ENCODE results near the gene BCORL1.

The BCORL1 gene

DNA sequence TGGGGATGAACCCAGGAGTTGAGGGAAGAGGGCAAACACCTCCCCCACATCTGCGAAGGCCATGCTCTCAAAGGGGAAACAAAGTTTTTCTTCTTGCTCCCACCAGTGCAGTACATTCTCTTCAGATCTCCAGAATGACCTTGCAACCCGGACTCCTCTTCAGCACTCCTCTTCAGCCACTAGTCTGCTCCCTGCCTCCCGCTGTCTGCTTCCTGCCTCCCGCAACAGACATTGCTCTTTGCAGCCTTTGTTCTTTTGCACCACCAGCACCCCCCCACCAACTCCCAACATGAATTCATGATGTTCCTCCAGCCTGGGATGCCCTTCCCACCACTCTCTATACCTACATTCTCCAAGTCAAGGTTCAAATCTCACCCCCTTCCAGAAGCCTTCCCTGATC, 44.4 kb upstream of the BCORL1 start:
- no peak for DNase-seq (ENCODE audit: low spot score)
- Histone ChIP-seq H3K4me3 (no peak overlapping the region), H3K27ac (no peak overlapping the region)
- TF ChIP-seq, protein P1, sequence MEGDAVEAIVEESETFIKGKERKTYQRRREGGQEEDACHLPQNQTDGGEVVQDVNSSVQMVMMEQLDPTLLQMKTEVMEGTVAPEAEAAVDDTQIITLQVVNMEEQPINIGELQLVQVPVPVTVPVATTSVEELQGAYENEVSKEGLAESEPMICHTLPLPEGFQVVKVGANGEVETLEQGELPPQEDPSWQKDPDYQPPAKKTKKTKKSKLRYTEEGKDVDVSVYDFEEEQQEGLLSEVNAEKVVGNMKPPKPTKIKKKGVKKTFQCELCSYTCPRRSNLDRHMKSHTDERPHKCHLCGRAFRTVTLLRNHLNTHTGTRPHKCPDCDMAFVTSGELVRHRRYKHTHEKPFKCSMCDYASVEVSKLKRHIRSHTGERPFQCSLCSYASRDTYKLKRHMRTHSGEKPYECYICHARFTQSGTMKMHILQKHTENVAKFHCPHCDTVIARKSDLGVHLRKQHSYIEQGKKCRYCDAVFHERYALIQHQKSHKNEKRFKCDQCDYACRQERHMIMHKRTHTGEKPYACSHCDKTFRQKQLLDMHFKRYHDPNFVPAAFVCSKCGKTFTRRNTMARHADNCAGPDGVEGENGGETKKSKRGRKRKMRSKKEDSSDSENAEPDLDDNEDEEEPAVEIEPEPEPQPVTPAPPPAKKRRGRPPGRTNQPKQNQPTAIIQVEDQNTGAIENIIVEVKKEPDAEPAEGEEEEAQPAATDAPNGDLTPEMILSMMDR (IDR thresholded peaks at IDR 0.05), result no peak

GRCh38 chrX:129939986-129940385, 42.4 kb upstream of the BCORL1 start:
- H3K4me3 ChIP-seq, result no peak overlapping the region
- no peak for DNase-seq (ENCODE audit: low spot score)
- H3K27ac ChIP-seq, result no peak overlapping the region
- TF ChIP-seq, protein P1 (IDR thresholded peaks at IDR 0.05), result no peak

DNA sequence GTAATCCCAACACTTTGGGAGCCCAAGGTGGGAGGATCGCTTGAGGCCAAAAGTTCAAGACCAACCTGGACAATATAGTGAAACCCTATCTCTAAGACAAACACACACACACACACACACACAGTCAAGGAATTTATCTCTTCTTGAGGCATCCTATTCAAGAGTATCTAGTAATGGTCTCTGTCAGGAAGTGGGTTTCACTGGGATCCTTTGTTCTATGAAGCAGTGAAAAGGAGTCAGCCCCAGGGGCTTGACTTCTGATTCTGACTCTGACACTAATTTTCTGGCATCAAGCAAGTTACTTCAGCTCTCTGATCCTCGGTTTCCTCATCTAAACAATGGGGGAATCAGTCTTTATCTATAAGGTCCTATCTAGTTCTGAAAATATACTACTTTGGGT, 41.7 kb upstream of the BCORL1 start:
- no peak for DNase-seq (ENCODE audit: low spot score)
- TF ChIP-seq, protein P1 (IDR thresholded peaks at IDR 0.05), result no peak

GRCh38 chrX:129945131-129945530, 37.3 kb upstream of the BCORL1 start:
- DNase-seq (ENCODE audit: low spot score), result no peak
- H3K27ac ChIP-seq, result no peak overlapping the region
- no peak overlapping the region for H3K4me3 ChIP-seq
- TF ChIP-seq, protein P1 (IDR thresholded peaks at IDR 0.05), result no peak

More for the DNA sequence above, 41.7 kb upstream of the BCORL1 start:
- Histone ChIP-seq H3K27ac (no peak overlapping the region), H3K4me3 (no peak overlapping the region)

GRCh38 chrX:129953334-129953648, 29.1 kb upstream of the BCORL1 start:
- H3K27ac ChIP-seq, result no peak overlapping the region
- H3K4me3 ChIP-seq, result peak overlapping the region; percentile 58
- TF ChIP-seq, protein P1 (IDR thresholded peaks at IDR 0.05), result no peak
- no peak for DNase-seq (ENCODE audit: low spot score)

- no peak overlapping the region for H3K27ac ChIP-seq
- TF ChIP-seq, protein P1 (IDR thresholded peaks at IDR 0.05), result no peak
- no peak for DNase-seq (ENCODE audit: low spot score)
- no peak overlapping the region for H3K4me3 ChIP-seq
Measured at GRCh38 chrX:129953881-129954280, 28.6 kb upstream of the BCORL1 start.

DNA sequence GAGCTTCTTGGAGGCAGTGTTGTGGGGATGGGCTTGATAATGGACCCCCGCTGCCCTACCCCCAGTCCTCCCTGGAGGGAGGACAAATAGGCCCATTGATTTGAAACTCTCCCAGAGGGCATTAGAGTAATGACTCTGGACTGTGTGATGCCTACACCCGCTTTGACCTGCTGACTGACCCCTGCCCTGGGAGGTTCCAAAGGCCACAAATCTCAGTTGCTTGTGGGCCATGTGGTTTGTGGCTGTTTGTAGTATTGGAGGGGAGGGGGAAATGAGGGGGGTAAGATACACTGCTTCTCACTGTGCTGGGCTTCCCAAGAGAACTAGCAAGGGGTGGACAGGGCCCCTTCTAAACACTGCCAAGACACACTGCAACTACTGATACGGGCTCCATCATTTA, 27.6 kb upstream of the BCORL1 start:
- TF ChIP-seq, protein P1 (IDR thresholded peaks at IDR 0.05), result no peak
- DNase-seq (ENCODE audit: low spot score), result no peak
- H3K27ac ChIP-seq, result no peak overlapping the region
- no peak overlapping the region for H3K4me3 ChIP-seq

Data from coronary artery (tissue), 2 donors.